ENCODE data around the gene RIBC2. TPM values are rescaled to one million over a fixed set of nuclear protein-coding genes. Genes with fewer than 3 reads are reported as not detected.

RIBC2 gene
- total and polyA plus RNA-seq, 2 of the 13 experiments (the other 11 are each of a cell fraction or from before 2014, with no cell fraction given), result 0.55 TPM; not detected in 1

DNA sequence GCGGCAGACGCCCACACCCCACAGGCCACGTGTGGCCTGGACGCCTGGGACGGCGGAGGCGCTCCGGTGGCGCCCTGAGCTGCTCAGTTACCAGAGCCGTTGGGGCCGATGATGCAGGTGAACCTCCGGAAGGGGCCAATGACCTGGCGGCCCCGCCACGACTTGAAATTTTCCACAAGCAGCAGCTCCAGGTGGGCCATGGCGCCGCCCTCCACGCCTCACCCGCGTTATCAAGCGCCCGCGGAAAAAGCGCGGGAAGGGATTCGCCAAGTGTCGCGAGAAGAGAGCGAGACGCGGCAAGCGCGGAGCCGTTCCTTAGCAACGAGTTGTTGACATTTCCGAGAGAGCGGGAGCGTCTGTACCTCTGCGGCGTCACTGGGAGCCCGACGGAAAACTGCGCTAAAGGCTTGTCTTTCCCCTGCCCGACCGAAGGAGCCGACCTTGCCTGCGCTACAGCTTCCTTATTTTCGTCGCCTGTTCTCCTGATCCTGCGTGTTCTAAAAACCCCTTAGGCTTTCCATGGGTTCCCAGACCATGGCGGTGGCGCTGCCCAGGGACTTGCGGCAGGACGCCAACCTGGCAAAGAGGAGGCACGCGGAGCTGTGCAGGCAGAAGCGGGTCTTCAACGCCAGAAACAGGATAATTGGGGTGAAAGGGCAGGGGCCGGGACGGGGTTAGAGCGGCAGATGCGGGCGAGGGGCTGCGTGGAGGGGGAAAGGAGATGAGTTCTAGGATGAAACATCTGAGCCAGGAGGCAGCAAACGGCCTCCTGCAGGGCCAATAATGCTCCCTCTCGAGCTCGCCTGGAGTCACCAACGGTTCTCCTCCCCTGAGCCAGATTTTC lies at the start of gene RIBC2, which contains the start of gene SMC1B (continued):
- TF ChIP-seq, protein P1, sequence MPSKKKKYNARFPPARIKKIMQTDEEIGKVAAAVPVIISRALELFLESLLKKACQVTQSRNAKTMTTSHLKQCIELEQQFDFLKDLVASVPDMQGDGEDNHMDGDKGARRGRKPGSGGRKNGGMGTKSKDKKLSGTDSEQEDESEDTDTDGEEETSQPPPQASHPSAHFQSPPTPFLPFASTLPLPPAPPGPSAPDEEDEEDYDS (CRISPR knock-in tag; IDR thresholded peaks at IDR 0.05), result no peak
- TF ChIP-seq REPIN1 (CRISPR knock-in tag; IDR thresholded peaks at IDR 0.05; ENCODE audit: borderline replicate concordance, low read depth) (no peak), MYC (CRISPR knock-in tag; IDR thresholded peaks at IDR 0.05; ENCODE audit: borderline replicate concordance) (no peak), XBP1 (CRISPR knock-in tag; IDR thresholded peaks at IDR 0.05) (no peak), EEA1 (CRISPR knock-in tag; IDR thresholded peaks at IDR 0.05; ENCODE audit: borderline replicate concordance) (no peak), REL (CRISPR knock-in tag; conservative IDR thresholded peaks at IDR 0.05) (no peak), HDAC2 (CRISPR knock-in tag; IDR thresholded peaks at IDR 0.05) (peak; percentile 29; the same call in 1 of the 2 replicates), KLF11 (CRISPR knock-in tag; IDR thresholded peaks at IDR 0.05) (no peak), SRSF1 (optimal IDR thresholded peaks at IDR 0.05; ENCODE audit: low read depth, low read length) (no peak), FIP1L1 (IDR thresholded peaks at IDR 0.05; ENCODE audit: borderline replicate concordance, insufficient read depth, low read depth, low read length) (no peak), TAF1 (CRISPR knock-in tag; IDR thresholded peaks at IDR 0.05) (no peak), TBX3 (IDR thresholded peaks at IDR 0.05; ENCODE audit: borderline replicate concordance) (no peak), ZNF703 (CRISPR knock-in tag; IDR thresholded peaks at IDR 0.05; ENCODE audit: borderline replicate concordance) (0 out of 2 replicates have a peak, but pooled peaks have one; percentile 28), ZNF263 (CRISPR knock-in tag; IDR thresholded peaks at IDR 0.05) (0 out of 2 replicates have a peak, but pooled peaks have one; percentile 20), KMT2B (CRISPR knock-in tag; IDR thresholded peaks at IDR 0.05) (no peak), KDM5B (CRISPR knock-in tag; IDR thresholded peaks at IDR 0.05; ENCODE audit: borderline replicate concordance) (peak; percentile 55; the same call in 1 of the 2 replicates), PAF1 (CRISPR knock-in tag; IDR thresholded peaks at IDR 0.05) (no peak)
- TF ChIP-seq, protein P2, sequence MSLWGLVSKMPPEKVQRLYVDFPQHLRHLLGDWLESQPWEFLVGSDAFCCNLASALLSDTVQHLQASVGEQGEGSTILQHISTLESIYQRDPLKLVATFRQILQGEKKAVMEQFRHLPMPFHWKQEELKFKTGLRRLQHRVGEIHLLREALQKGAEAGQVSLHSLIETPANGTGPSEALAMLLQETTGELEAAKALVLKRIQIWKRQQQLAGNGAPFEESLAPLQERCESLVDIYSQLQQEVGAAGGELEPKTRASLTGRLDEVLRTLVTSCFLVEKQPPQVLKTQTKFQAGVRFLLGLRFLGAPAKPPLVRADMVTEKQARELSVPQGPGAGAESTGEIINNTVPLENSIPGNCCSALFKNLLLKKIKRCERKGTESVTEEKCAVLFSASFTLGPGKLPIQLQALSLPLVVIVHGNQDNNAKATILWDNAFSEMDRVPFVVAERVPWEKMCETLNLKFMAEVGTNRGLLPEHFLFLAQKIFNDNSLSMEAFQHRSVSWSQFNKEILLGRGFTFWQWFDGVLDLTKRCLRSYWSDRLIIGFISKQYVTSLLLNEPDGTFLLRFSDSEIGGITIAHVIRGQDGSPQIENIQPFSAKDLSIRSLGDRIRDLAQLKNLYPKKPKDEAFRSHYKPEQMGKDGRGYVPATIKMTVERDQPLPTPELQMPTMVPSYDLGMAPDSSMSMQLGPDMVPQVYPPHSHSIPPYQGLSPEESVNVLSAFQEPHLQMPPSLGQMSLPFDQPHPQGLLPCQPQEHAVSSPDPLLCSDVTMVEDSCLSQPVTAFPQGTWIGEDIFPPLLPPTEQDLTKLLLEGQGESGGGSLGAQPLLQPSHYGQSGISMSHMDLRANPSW (CRISPR knock-in tag; IDR thresholded peaks at IDR 0.05; ENCODE audit: borderline replicate concordance), result no peak
- TF ChIP-seq, protein P3, sequence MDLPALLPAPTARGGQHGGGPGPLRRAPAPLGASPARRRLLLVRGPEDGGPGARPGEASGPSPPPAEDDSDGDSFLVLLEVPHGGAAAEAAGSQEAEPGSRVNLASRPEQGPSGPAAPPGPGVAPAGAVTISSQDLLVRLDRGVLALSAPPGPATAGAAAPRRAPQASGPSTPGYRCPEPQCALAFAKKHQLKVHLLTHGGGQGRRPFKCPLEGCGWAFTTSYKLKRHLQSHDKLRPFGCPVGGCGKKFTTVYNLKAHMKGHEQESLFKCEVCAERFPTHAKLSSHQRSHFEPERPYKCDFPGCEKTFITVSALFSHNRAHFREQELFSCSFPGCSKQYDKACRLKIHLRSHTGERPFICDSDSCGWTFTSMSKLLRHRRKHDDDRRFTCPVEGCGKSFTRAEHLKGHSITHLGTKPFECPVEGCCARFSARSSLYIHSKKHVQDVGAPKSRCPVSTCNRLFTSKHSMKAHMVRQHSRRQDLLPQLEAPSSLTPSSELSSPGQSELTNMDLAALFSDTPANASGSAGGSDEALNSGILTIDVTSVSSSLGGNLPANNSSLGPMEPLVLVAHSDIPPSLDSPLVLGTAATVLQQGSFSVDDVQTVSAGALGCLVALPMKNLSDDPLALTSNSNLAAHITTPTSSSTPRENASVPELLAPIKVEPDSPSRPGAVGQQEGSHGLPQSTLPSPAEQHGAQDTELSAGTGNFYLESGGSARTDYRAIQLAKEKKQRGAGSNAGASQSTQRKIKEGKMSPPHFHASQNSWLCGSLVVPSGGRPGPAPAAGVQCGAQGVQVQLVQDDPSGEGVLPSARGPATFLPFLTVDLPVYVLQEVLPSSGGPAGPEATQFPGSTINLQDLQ (CRISPR knock-in tag; IDR thresholded peaks at IDR 0.05), result no peak
- TF ChIP-seq, protein P4, sequence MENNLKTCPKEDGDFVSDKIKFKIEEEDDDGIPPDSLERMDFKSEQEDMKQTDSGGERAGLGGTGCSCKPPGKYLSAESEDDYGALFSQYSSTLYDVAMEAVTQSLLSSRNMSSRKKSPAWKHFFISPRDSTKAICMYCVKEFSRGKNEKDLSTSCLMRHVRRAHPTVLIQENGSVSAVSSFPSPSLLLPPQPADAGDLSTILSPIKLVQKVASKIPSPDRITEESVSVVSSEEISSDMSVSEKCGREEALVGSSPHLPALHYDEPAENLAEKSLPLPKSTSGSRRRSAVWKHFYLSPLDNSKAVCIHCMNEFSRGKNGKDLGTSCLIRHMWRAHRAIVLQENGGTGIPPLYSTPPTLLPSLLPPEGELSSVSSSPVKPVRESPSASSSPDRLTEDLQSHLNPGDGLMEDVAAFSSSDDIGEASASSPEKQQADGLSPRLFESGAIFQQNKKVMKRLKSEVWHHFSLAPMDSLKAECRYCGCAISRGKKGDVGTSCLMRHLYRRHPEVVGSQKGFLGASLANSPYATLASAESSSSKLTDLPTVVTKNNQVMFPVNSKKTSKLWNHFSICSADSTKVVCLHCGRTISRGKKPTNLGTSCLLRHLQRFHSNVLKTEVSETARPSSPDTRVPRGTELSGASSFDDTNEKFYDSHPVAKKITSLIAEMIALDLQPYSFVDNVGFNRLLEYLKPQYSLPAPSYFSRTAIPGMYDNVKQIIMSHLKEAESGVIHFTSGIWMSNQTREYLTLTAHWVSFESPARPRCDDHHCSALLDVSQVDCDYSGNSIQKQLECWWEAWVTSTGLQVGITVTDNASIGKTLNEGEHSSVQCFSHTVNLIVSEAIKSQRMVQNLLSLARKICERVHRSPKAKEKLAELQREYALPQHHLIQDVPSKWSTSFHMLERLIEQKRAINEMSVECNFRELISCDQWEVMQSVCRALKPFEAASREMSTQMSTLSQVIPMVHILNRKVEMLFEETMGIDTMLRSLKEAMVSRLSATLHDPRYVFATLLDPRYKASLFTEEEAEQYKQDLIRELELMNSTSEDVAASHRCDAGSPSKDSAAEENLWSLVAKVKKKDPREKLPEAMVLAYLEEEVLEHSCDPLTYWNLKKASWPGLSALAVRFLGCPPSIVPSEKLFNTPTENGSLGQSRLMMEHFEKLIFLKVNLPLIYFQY (CRISPR knock-in tag; IDR thresholded peaks at IDR 0.05; ENCODE audit: borderline replicate concordance), result no peak

Data from HepG2 (cell line).